Stimulated activated CD4-positive, alpha-beta T cell treated with anti-CD3 and anti-CD28 coated beads, Interleukin-1b, Interleukin-23, amount 100 ng/mL, for 1 hour (primary cell): ENCODE data around the gene LRMDA.

ENCODE experiments used
- DNase-seq, 2 donors: peaks; one replicate each; pipeline ENCODE4 v3.0.0-alpha.2; 2020; ENCODE audit warnings: low read depth in 2 of 2

The LRMDA gene

DNA sequence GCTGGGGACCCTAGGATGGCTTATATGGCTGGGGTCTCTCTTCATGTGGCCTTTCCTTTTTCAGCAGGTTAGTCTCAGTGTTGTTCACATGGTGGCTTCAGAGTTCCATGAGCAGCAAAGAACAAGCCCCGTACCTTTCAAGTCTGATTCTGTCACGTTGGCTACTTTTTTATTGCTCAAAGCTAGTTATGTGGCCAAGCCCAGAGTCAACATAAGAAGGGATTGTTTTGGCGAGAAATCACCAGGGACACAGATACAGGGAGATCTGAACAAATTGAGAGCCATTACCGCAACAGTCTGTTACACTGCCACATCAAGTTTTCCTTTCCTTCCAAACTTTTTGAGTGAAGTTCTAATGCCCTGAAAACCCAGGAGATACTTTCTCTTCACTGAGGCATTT is 770.5 kb downstream of the LRMDA start:
- no peak for DNase-seq

DNA sequence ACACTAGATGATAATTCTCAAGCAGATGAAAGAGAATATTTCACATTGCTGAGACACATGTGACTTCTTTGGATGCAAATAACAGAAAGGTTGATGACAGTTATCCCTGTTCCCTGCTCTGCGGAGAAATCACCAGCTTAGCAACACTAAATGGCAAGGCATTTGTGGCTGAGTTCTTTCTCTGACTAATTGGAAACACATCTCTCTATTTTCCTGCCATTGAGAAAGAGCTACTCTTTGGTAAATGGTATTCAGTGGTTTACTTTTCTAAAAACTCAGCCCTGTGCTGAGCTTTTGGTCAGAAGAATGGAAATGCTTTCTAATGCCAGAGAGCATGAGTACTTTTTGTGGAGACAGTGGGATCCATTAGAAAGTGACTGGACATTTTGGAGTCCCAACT is 771.4 kb downstream of the LRMDA start:
- DNase-seq, result no peak

DNA sequence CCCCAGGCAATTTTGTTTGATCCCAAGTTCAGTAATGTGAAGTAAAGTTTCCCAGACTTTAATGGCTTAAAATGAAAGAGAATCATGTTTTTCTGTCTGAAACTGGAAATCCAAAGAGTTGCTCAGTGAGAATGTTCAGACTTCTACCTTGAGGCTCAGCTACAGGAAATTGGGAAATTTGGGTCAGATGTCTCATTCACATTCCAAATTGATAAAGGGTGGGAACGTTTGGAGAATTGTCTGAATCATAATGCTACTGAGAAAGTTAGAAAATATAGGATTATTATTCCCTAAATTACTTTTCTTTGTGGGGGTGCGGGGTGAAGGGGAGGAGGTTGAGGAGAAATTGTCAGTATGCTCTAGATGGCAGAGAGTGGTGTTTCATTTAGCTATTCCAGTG is 773.9 kb downstream of the LRMDA start:
- no peak for DNase-seq

DNA sequence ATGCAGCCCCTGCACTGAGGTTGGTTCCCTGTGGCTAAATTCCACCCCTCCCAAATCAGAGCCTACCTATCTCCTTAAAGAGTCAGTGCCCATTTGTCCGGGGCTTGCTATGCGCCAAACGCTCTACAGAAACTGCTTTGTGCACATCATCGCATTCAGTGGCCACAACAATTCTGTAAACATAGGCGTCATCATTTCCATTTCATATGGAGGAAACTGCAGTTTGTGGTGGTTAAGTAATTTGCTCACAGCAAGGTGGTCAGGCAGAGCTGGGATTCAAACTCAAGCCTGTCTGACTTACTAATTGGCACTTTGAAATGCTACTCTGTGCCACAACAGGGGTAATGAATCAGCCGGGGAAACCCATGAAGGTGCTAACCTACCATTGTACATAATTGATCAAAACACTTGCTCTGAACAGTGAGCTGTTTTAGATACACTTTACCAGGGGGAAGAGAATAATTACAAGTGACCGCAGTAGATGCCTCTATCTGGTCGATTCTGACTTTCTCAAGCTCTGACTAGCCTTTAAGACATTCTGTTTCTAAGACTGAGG is 775.5 kb downstream of the LRMDA start:
- no peak for DNase-seq

DNA sequence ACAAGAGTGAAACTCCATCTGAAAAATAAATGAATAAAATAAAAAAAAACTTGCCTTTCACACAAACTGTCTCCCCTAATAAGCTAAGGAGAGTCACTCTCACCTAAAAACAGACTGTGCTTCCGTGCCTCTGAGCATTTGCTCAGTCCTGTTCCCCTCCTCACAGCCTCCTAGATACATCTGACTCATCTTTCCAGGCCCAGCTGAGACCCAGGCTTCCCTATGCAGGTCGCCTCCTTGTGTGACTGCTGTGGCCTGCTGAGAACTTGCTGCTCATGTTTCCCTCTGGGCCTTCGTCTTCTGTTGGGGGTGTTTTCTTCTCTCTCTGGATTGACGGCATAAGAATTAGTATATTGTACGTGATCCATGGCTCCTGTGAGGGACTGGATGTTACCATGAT is 777.7 kb downstream of the LRMDA start:
- DNase-seq, result no peak

DNA sequence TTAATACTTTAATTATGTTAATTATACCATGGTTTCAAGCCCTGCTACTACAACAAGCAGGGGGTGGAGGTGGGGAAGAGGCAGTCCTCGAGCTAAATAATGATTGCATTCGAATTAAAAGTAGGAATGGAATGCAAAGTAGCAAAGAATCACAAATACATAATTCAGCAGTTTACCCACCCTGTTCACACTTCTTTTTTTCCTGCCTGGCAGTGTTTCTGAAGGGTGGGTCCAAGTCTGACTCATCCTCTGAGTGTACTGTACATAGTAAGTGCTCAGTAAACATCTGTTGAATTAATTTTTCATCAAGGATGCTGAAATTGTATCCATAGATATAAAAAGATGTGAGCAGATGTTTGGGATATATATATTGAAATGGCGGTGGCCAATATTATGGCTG is 778.8 kb downstream of the LRMDA start:
- DNase-seq, result no peak

DNA sequence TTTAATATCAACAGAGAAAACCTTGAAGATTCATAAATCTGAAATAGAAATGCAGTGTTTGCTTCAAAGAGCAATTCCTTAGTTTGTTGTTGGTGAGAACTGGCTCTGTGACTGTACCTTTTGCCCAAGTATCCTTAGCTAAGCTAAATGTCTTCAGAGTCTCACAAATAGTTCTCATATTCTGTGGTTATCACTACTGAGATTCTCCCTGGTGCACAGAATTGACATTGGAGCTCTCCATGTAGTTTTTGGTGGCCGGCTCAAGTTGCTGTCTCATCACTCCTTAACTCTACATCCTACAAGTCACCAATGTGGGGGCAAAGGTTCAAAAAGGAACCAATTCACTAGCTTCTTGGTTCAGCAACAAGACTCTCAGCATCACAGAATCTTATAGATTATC is 780.3 kb downstream of the LRMDA start:
- no peak for DNase-seq

DNA sequence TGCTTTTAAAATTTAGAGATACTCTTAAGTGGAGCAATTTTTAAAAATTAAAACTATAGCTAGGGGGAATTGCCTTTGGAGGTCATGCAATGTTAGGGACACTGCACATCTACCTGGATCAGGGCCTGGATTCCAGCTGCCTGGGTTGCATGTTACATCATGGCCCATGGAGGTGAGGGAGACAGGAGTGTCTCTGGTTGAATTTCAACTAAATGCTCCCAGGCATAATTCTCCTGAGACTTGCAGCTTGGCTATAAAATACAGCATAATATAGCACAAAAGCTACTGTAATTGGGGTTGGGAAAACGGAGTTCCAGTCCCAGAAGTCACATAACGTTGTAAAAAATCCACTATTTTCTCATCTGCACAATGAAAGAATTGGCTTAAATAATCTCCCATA is 782.5 kb downstream of the LRMDA start:
- DNase-seq, result no peak

DNA sequence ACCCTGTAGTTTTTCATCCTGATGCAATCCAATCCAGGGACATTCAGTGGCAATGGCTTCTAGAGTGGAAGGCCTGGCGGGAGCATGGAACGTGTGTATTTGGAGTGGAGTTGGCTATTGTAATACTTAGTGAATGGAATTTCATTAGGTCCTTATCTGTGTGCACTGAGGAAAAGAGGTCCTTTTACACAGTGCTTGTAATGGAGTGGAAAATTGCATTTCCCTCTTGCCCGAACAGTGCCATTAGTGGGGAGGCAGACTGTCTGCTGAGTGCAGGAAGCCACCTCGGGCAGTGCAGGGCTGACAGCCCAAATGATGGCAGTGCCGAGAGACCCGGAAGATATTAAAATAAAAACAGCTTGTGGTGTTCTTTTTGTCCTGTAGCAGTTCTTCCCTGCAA is 786.6 kb downstream of the LRMDA start:
- no peak for DNase-seq

DNA sequence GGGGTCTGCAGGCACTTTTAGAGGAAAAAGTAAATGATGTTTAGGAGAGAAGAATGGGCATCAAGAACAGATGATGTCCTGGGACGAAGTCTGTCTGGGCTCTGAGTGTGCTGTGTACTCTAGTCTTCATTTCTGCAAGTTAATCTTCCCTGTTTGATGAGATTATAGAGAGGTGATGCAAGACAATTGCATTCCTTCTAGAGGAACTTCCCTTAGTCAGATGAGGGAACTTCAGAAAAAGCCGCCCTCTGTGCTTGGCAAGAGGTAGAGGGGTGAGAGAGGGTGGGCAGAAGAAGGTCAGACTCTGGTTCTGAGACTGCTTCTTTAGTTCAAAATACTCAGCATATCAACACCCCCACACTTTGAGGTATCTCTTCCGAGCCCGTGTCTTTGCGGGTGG is 797.9 kb downstream of the LRMDA start:
- DNase-seq, result no peak

DNA sequence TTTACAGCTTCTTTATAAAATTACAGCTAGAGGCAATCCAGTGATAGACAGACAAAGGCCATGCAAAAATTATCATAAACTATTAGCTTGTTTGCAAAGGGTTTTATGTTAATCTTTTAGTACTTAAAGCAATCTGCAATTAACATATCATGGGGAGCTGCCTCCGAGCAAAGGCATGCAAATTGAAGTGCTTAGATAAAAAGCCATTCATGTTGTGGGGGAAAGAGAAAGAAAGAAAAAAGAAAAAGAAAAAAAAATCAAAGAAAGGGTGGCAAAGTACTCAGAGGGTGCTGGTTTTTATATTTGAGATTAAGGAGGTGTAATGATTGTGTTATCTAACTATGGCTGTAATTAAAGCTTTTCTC is 799.5 kb downstream of the LRMDA start:
- no peak for DNase-seq

DNA sequence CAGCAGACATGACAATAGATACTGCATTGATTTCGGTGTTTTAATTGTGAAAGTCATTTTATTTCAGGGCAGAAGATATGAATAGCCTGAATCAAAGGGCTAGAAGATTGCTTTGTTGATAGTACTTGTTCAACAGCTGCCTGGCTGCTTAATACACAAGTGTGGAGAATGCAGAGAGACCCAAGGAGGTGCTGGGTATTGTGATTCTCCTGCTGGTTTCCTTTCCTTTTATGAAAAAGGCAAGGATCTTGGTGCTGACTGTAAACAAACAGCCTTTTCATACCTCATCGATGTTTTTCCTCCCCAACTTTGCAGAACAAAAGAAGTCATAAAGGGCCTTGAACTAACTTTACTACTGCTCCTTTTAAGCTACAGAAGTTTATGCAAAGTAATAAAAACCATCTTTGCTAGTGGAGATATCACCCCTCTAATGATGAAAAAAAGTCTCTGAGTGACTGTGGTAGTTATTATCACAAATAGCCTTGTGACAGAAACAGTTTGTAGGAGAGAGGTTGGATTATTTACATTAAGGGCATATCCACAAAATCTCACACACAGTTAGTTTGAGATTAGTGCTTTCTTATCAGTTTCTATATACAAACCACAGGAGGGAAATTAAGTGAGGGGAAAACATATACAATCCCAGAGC is 800.0 kb downstream of the LRMDA start:
- DNase-seq, result no peak

DNA sequence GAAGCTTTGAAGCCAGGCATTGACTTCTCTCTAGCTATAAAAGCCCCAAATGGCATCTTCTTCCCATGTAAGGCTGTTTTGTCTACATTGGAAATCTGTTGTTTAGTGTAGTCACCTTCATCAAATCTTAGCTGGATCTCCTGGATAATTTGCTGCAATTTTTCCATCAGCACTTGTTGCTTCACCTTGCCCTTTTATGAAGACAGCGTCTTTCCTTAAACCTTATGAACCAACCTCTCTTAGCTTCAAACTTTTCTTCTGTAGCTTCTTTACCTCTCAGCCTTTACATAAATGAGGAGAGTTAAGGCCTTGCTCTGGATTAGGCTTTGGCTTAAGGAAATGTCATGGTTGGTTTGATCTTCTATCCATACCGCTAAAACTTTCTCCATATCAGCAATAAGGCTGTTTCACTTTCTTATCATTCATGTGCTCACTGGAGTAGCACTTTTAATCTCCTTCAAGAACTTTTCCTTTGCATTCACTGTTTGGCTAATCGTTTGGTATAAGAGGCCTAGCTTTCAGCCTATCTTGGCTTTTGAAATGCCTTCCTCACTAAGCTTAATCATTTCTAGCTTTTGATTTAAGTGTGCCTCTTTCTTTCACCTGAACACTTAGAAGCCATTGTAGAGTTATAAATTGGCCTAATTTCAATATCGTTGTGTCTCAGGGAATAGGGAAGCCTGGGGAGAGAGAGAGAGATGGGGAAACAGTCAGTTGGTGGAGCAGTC is 803.2 kb downstream of the LRMDA start:
- DNase-seq, result no peak

DNA sequence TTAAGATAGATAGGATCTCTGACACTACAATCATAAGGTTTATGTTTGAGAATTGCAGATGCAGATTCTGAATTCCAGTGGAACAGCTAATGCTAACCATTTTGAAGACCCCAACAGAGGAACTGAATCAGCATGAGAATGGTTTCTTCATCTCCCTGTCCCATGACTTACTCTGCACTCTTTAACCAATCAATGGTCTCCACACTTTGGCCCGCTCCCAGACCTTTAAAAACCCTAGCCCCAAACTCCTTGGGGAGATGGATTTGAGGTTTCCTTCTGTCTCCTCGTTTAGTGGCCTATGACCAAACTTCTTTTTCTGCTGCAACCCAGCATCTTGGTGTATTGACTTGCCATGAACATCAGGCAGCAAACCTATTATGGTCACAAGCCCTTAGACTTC is 804.9 kb downstream of the LRMDA start:
- no peak for DNase-seq

DNA sequence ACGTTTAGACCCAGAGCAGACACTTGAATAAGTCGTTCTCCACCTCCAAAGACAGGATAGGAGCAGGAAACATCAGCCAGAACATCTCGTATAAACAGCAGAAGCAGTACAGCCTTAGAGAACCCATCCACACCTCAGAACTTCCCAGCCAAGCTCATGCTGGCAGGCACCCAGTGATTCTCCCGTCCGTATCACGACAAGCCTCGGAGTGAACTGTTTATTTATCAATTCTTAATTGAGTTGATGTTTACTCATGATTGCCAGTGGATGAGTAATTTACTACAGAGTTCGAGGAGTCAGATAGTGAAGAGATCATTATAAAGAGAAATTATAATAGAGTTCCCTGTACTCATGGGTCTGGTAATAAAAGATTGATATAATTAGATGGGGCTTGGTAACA is 811.5 kb downstream of the LRMDA start:
- no peak for DNase-seq

DNA sequence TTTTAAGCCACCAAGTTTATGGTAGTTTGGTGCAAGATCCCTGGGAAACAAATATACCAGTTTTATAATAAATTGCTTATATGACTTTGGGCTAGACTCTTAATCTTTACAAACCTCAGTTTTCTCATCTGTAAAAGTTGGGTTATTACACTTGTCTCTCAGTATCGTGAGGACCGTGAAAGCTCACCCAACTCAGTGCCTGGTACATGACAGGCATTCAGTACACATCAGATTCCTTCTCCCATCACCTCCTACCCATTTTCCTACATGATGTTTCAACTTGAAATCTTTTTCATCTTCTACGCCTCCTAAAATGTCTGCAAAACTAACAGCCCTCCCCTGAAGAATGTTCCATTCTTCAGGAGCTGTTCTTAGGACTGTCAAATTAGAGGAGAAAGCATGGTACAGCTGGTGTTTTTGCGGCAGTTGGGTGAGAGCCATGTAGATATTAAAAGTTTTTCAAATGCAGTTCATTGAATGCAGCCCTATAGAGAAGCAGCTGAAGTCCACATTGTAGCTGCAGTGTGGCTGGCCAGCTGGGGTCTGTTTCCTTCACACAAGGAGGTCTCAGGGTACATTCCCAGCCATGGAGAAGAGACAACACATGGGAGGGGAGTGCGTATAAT is 812.8 kb downstream of the LRMDA start:
- no peak for DNase-seq

DNA sequence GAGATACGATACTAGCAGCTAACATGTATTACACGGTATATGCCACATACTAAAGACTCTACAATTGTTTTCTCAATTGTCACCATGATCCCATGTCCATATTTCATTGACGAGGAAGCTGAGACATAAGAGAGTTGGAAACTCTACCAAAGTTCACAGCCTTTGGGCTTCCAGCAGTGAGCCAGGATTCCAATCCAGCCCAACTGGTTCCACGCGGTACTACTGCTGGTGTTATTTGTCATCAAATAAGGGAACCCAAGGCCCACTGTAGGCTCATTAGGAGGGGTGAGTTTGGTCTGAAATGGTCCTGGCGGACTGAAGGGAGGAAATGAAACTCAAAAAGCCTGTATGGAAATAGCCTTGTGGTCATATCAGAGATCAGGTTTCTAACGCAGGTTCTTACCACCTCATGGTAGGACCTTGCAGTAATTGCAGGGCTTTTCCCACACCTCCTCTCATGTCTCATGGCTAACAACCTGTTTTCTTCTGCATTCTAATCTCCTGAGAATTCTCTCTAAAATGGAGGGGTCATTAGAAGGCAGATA is 814.6 kb downstream of the LRMDA start:
- DNase-seq, result no peak

DNA sequence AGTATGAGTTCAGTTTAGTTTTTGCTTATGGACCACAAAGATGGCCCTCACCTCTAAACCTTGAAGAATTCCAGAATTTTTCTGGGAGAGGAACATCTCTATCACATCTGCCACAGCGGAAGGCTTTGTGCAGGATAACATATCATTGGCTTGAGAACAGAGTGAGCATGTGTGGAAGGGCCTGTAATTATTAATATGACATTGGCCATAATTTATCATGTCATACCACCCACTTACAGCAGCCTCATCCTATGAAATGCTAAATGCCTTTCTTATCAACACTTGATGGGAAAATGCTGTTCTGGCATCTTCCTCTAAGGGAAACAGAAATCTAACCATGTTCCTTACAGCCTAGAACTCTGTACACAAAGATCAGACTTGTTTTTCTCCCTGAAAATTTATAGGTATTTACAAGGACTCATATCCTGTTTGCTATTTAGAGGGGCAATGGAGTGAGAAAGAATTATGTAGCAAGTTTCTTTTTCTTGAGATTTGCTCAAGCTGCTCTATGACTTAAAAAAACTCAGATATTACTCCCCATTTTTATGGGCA is 817.3 kb downstream of the LRMDA start:
- DNase-seq, result no peak

DNA sequence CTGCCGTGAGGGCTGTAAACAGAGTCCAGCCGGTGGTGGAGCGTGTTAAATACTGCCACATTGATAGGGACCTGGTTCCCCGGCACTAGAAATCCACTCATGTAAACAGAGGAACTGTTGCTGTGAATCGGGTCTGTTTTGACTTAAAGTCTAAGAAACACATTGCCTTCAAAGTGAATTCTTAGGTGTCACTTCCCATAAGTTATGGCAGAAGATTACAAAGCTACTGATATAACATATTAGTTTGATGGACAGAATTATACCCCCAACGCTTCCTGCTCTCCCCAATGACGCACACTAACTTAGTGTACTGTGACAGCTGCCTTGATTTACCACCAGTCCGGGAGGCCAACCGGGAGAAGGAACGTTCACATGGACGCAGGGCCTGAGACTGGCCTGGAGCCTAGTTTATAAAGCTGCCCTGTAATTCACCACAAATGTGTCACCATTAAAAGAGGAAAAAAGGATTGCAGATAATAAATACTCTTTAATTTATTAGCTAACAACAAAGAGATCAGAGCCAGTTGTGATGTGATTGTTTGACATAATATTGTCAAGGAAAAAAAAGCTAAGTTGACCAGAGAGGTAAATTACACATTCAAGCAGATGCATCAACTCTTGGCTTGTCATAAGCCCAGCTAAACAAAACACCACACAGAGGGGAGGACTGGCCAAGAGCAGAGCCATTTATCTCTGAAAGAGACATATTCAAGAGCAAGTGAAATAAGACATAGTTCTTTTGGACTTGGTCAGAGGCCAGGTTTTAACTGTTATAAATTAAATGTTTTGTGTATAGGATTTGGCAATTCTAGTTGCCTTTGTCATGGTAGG is 820.6 kb downstream of the LRMDA start:
- DNase-seq, result no peak

DNA sequence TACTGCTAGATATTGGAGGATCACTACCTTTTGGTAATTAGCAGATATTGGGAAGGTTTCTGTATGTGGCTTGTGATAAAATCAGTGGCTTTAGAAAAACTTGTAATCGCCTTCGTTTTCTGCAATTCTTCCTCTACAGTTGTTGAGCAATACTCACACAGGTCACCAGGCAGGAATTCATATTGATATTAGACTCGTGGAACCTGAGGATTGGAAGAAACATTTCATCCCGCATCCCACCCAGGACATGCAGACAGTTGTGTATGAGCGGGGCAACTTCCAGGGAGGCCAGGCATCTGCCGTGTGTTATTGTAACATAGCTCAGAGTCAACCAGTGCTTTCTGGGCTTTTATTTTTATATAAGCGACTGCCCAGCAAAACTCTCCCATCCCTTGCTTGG is 821.3 kb downstream of the LRMDA start:
- no peak for DNase-seq

DNA sequence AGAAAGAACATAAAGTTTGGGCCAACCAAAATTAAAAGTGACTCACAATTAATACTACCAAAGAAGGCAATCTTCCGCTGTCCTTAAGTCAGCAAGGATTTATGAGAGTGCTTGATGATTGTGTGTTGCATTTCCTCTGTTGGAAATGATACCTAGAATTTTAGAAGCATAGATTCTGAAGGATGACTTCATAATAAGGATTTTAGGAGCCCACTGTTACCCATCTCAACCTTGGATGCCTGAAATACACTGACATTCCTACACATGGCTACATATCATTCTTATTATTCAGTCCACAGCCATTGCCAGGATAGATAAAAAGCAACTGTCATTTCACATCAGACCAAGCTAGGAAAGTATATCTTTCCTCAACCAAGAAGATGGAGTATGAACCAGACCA is 823.8 kb downstream of the LRMDA start:
- no peak for DNase-seq

DNA sequence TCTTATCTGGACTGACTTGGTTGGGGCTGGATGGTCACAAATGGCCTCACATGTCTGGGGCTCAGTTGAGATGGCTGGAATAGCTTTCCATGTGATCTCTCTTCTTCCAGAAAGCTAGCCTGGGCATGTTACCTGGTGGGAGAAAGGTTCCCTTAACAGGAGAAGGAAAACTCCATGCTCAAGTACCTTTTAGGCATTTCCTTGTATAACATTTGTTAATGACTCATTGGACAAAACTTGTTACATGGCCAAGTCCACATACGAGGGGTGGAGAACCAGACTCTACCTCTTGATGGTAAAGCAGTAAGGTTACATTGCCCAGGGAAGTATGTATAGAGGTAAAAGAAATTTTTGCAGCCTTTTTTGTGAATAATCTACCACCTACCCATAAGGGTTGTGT is 826.4 kb downstream of the LRMDA start:
- DNase-seq, result no peak
